Retinal pigment epithelial cell (primary cell): ENCODE results near the gene NRXN2.

ENCODE experiments used
- DNase-seq: peaks from one replicate; pipeline ENCODE4 v3.0.0-alpha.2; 2010; ENCODE audit warnings: low read depth
- H3K4me3 ChIP-seq: 2 replicates; pipeline ENCODE4 v1.5.1; 2011; ENCODE audit warnings: mild to moderate bottlenecking, low read length, control low read depth, moderate library complexity
- CTCF ChIP-seq: conservative IDR thresholded peaks from 2 replicates; pipeline ENCODE4 v1.5.1; 2011; ENCODE audit warnings: low read depth, low read length, control low read depth, inconsistent platforms

The NRXN2 gene

GRCh38 chr11:64763526-64764039 lies 40.6 kb upstream of the NRXN2 start:
- DNase-seq, result no peak
- H3K4me3 ChIP-seq, result no peak overlapping the region
- TF ChIP-seq CTCF, result no peak

DNA sequence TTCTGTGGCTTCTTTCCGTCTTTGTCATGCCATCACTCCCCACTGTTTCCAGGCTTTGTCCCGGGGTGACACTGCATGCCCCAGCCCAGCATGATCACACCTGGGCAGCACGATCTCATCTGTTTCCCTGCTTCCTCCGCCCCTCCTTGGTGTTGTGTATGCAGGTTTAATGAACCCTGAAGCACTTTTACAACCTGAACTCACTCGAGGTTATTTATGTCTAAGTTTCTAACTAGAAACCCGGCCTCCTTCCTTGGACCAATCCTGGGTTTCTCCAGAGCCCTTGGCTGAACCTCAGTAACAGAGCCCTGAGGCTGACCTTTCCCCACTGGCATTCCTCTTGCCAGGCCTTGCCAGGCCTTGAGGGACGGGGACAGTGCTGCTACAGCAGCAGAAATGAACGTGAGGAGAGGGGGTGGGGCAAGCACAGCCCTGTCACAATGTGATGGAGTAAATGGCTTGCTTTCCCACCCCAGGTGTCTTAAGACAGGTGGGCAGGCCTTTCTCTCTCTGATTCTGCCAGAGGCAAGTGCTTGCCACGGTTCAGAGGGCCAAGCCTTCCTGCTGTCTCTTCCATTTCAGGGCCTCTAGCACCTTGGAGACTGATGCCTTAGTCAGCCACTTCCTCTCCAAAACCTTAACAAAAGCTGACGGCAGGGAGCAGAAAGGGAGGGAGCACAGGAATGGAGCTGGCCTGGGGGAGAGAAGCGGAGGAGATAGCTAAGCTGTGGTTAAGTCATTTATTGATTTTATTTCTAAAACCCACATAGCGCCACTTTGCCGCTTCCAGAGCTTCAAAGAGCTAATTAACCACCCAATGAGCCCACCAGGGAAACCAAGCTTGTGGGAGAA lies 39.9 kb upstream of the NRXN2 start:
- no peak for TF ChIP-seq CTCF
- no peak overlapping the region for H3K4me3 ChIP-seq
- no peak for DNase-seq

DNA sequence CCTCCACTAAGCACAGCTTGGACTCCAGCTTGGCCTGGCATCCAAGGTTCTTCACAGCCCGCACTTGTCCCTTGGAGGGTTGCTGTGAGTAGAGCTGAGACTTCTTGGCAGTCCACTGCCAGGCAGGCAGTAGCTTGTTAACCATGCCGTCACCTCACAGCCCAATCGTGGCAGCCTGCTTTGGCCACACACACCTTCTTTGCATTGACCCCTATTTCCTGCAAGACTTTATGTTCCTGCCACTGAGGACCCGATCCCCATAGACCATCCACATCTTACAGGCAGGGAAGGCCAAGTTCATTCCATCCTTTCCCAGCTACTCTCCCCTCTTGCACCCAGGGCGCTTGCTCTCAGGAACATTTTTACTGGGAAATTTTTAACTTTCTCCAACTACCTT lies 39.3 kb upstream of the NRXN2 start:
- no peak overlapping the region for H3K4me3 ChIP-seq
- no peak for TF ChIP-seq CTCF
- DNase-seq, result no peak

GRCh38 chr11:64760759-64761420 lies 37.9 kb upstream of the NRXN2 start:
- no peak for TF ChIP-seq CTCF
- no peak overlapping the region for H3K4me3 ChIP-seq
- DNase-seq, result no peak

DNA sequence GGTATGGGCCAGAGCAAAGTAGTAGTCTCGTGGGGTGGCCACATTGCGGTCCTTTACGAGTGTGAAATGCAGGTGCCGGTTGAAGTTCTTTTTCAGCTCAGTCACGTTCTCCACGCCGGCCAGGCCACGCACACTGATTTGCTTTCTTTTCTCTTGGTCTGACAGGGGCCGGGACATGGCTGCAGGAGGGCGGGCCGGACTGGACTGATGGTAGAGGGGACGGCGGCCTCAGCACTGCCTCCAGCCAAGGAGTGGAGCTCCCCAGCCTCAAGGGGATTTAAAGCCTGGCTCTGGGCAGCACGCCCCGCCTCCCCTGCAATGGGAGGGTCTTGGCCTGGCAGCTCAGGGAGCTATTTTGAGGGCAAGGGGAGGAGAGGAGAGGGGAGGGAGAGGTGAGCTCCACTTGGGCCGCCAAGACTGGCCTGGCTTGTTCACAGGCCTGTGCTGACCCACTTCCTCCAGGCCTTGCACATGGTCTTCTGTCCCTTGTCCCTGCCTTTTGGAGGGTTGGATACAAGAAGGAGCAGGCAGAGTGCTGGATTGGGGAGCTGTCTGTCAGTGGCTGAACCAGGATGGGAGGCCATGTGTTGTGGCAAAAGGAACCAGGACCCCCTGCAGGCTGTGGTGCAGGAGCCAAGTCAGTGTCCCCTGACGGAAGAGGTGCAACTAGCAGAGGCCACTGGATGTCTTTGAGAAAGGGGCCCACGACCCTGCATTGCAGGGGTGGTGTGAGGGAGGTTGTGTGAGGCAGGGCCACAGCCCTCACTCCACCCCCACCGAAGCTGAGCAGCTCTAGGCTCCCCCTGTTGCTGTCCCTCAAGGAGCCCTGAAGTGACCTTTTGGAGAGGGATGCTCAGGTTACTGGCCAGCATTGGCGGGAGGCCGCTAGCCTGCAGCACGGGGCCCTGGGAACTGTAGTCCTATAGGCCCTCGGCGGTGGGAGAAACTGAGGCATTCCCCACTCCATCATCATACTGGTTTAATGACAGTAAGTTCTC lies 37.0 kb upstream of the NRXN2 start, which contains the start of gene PYGM:
Gene PYGM (minus strand): TSS at position 253 of the 998 bp plus-strand sequence. CDS start 76 bp downstream, at position 177.
- peak within 1 kb of the TSS; percentile 38 for H3K4me3 ChIP-seq
- peak; percentile 74 for DNase-seq
- TF ChIP-seq CTCF, result no peak

- TF ChIP-seq CTCF, result no peak
- H3K4me3 ChIP-seq, result peak overlapping the region; percentile 38
- DNase-seq, result no peak
Observed at GRCh38 chr11:64759131-64759721, 36.2 kb upstream of the NRXN2 start.
